GM12875 (cell line): Measurements from ENCODE around the gene PHRF1.

Experiments used
- H3K4me3 ChIP-seq: one replicate; pipeline ENCODE4 v1.5.1; 2011; ENCODE audit warnings: low read depth, low read length, control low read depth
- CTCF ChIP-seq: IDR thresholded peaks from 2 replicates; pipeline ENCODE4 v1.5.1; 2011; ENCODE audit warnings: low read depth, mild to moderate bottlenecking, control low read depth, inconsistent platforms, low read length, moderate library complexity, borderline replicate concordance; ENCODE audit not compliant: insufficient read depth

Gene PHRF1

GRCh38 chr11:563812-564578, 12.3 kb upstream of the PHRF1 start:
- H3K4me3 ChIP-seq, result no peak overlapping the region
- TF ChIP-seq CTCF, result no peak

- no peak overlapping the region for H3K4me3 ChIP-seq
- TF ChIP-seq CTCF, result no peak
These were observed 10.3 kb upstream of the PHRF1 start for GRCh38 chr11:565921-566509.

- peak overlapping the region; percentile 69 for H3K4me3 ChIP-seq
- TF ChIP-seq CTCF, result no peak
These were observed 9.2 kb upstream of the PHRF1 start for GRCh38 chr11:567011-567628.

- H3K4me3 ChIP-seq, result peak overlapping the region; percentile 69
- TF ChIP-seq CTCF, result no peak
These were observed 8.5 kb upstream of the PHRF1 start for GRCh38 chr11:567629-568292.

GRCh38 chr11:568306-569157, 7.7 kb upstream of the PHRF1 start:
- H3K4me3 ChIP-seq, result peak overlapping the region; percentile 69
- no peak for TF ChIP-seq CTCF

- peak overlapping the region; percentile 69 for H3K4me3 ChIP-seq
- no peak for TF ChIP-seq CTCF
These were observed 6.9 kb upstream of the PHRF1 start for GRCh38 chr11:569158-569885.
